IMR-90 (cell line): ENCODE results near the gene HAVCR2. TPM values are rescaled to one million over a fixed set of nuclear protein-coding genes. Genes with fewer than 3 reads are reported as not detected.

Experiments
- ATAC-seq: fragments of 200-7000 bp; cut with Tn5 transposase; 2 replicates; pipeline ENCODE4 v1.9.1; 2020; ENCODE audit warnings: low read depth, mild to moderate bottlenecking, moderate library complexity
- BruUV-seq: library from RNA; stranded (reverse); fragments of 400-500 nt; replicated peaks from 2 replicates; lab custom pipeline; 2021; lab: Mats Ljungman, UMichigan
- CTCF ChIA-PET: fragments of 300-600 bp; formaldehyde crosslinking; extraction: SDS; loops from one replicate; lab custom pipeline; 2021; ENCODE audit warnings: antibody characterized with exemption; lab: Yijun Ruan, JAX
- POLR2A ChIA-PET: fragments of 300-600 bp; sonication (Branson Sonifier 250); formaldehyde crosslinking; loops from one replicate; lab custom pipeline; 2022; ENCODE audit warnings: antibody characterized with exemption; ENCODE audit not compliant: unreplicated experiment; lab: Charles Lee
- DNase-seq: peaks from one replicate; pipeline ENCODE4 v3.0.0; 2013
- H2AFZ ChIP-seq: replicated peaks from 2 replicates; pipeline ENCODE3; 2013; ENCODE audit warnings: low read length, mild to moderate bottlenecking; ENCODE audit not compliant: poor library complexity
- H2AK5ac ChIP-seq: 2 replicates; pipeline ENCODE4 v1.6.1; 2013; ENCODE audit warnings: low read depth, low read length, inconsistent platforms
- H2AK9ac ChIP-seq: replicated peaks from 2 replicates; pipeline ENCODE3; 2013; ENCODE audit warnings: mild to moderate bottlenecking, low read depth, low read length, moderate library complexity; ENCODE audit not compliant: poor library complexity
- H2BK120ac ChIP-seq: 2 replicates; pipeline ENCODE4 v1.6.1; 2013; ENCODE audit warnings: low read depth, low read length, inconsistent platforms
- H2BK15ac ChIP-seq: 3 replicates; pipeline ENCODE4 v1.6.1; 2013; ENCODE audit warnings: low read depth, low read length, inconsistent platforms
- H2BK20ac ChIP-seq: 2 replicates; pipeline ENCODE4 v1.6.1; 2013; ENCODE audit warnings: low read depth, mild to moderate bottlenecking, inconsistent platforms, low read length, moderate library complexity
- H2BK5ac ChIP-seq: 2 replicates; pipeline ENCODE4 v1.6.1; 2013; ENCODE audit warnings: mild to moderate bottlenecking, low read depth, low read length, inconsistent platforms; ENCODE audit not compliant: poor library complexity, severe bottlenecking
- H3K14ac ChIP-seq: replicated peaks from 2 replicates; pipeline ENCODE4 v1.6.1; 2013; ENCODE audit warnings: low read depth, low read length, inconsistent platforms
- H3K18ac ChIP-seq: 2 replicates; pipeline ENCODE4 v1.6.1; 2013; ENCODE audit warnings: low read depth, low read length, control low read depth
- H3K23ac ChIP-seq: 2 replicates; pipeline ENCODE4 v1.6.1; 2013; ENCODE audit warnings: low read depth, low read length, inconsistent platforms
- H3K27ac ChIP-seq: 2 replicates; pipeline ENCODE4 v1.5.1; 2013; ENCODE audit warnings: mild to moderate bottlenecking, control low read depth, low read length; ENCODE audit not compliant: insufficient read depth
- H3K27me3 ChIP-seq: 2 replicates; pipeline ENCODE4 v1.6.1; 2013; ENCODE audit warnings: low read length; ENCODE audit not compliant: control insufficient read depth, insufficient read depth
- H3K36me3 ChIP-seq: 2 replicates; pipeline ENCODE4 v1.6.1; 2013; ENCODE audit warnings: low read length, mixed read lengths; ENCODE audit not compliant: control insufficient read depth, insufficient read depth
- H3K4ac ChIP-seq: 2 replicates; pipeline ENCODE4 v1.6.1; 2013; ENCODE audit warnings: low read depth, low read length, inconsistent platforms
- H3K4me1 ChIP-seq: 2 replicates; pipeline ENCODE4 v1.6.1; 2013; ENCODE audit warnings: low read length, mixed read lengths; ENCODE audit not compliant: control insufficient read depth, insufficient read depth
- H3K4me2 ChIP-seq: 2 replicates; pipeline ENCODE4 v1.6.1; 2013; ENCODE audit warnings: low read depth, mild to moderate bottlenecking, control low read depth, low read length, moderate library complexity
- H3K4me3 ChIP-seq: 2 replicates; pipeline ENCODE4 v1.5.1; 2013; ENCODE audit warnings: low read depth, mild to moderate bottlenecking, control low read depth, low read length, moderate library complexity; ENCODE audit not compliant: insufficient read depth
- H3K56ac ChIP-seq: 2 replicates; pipeline ENCODE4 v1.6.1; 2013; ENCODE audit warnings: low read length, inconsistent platforms; ENCODE audit not compliant: insufficient read depth; ENCODE audit errors: extremely low read depth
- H3K79me1 ChIP-seq, 2 experiments: 2 replicates each; pipeline ENCODE4 v1.6.1; 2013; ENCODE audit warnings: low read length in 2 of 2, inconsistent platforms in 1 of 2, low read depth in 1 of 2
- H3K9ac ChIP-seq: 2 replicates; pipeline ENCODE4 v1.6.1; 2013; ENCODE audit warnings: low read depth, low read length, control low read depth
- H3K9me1 ChIP-seq: 2 replicates; pipeline ENCODE4 v1.6.1; 2013; ENCODE audit warnings: low read length, inconsistent platforms; ENCODE audit not compliant: insufficient read depth
- H3K9me3 ChIP-seq: 2 replicates; pipeline ENCODE4 v1.6.1; 2013; ENCODE audit warnings: low read length; ENCODE audit not compliant: control insufficient read depth, insufficient read depth
- H4K20me1 ChIP-seq: 2 replicates; pipeline ENCODE4 v1.6.1; 2013; ENCODE audit warnings: low read length, inconsistent platforms; ENCODE audit not compliant: insufficient read depth
- H4K5ac ChIP-seq: 2 replicates; pipeline ENCODE4 v1.6.1; 2013; ENCODE audit warnings: mild to moderate bottlenecking, low read depth, low read length, control low read depth
- H4K8ac ChIP-seq, 2 experiments: 2 replicates each; pipeline ENCODE4 v1.6.1; 2013; ENCODE audit warnings: low read depth in 2 of 2, low read length in 2 of 2, control low read depth in 1 of 2, inconsistent platforms in 1 of 2
- H4K91ac ChIP-seq: 2 replicates; pipeline ENCODE4 v1.6.1; 2013; ENCODE audit warnings: low read depth, low read length, inconsistent platforms; ENCODE audit not compliant: insufficient read depth
- ELK1 ChIP-seq: fragments of 150-350 bp; IDR thresholded peaks from 2 replicates; pipeline ENCODE4 v1.6.1; 2016; ENCODE audit warnings: low read depth, mild to moderate bottlenecking, low read length, moderate library complexity, borderline replicate concordance
- FOS ChIP-seq: fragments of 150-350 bp; IDR thresholded peaks from 2 replicates; pipeline ENCODE4 v1.6.1; 2016; ENCODE audit warnings: low read depth, low read length
- WGBS, 2 experiments: methylation state at CpG; one replicate each; pipeline versions ENCODE4 v1.1.5 to v1.1.7; 2013; ENCODE audit warnings: missing lambda C conversion rate in 2 of 2; ENCODE audit not compliant: insufficient read length in 1 of 2; ENCODE audit errors: extremely low coverage in 2 of 2; 5-methylcytosine and 5-hydroxymethylcytosine counted together
- dilution Hi-C: fragments of 300-500 bp; cut with HindIII; formaldehyde crosslinking; loops from one replicate; pipeline ENCODE4 v1.14.3; 2018; ENCODE audit warnings: low sequenced_read_pairs; ENCODE audit not compliant: unreplicated experiment
- in situ Hi-C: fragments of 300-500 bp; cut with MboI; formaldehyde crosslinking; loops from 3 replicates; pipeline ENCODE4 v1.14.3; 2019; ENCODE audit warnings: low sequenced_read_pairs, inconsistent platforms, mixed read lengths
- intact Hi-C: fragments of 100-400 bp; cut with micrococcal nuclease; formaldehyde crosslinking; loops from 2 replicates; pipeline ENCODE4 v1.10.0; 2022
- polyA plus RNA-seq, 3 experiments: library from polyadenylated mRNA; depleted of rRNA; stranded (reverse); fragments of >200 nt; gene quantifications; 2 replicates each; pipeline ENCODE4 v1.2.3, GENCODE V29; 2012; ENCODE audit warnings: low replicate concordance in 1 of 3
- total RNA-seq: library from RNA; depleted of rRNA; stranded (reverse); fragments of >200 nt; gene quantifications from 2 replicates; pipeline ENCODE4 v1.2.3, GENCODE V29; 2012

Gene HAVCR2
- total and polyA plus RNA-seq, 2 of the 4 experiments (the other 2 are of a cell fraction), result under 0.01 to 0.07 TPM

GRCh38 chr5:157059093-157059539 is 49.7 kb downstream of the HAVCR2 start, which contains the start of gene HAVCR1:
Gene HAVCR1, minus strand, starts transcription at chr5:157059116. Its CDS starts 1,173 bp downstream, at chr5:157057943.
- in situ Hi-C loops, result no loop called here

More at GRCh38 chr5:157059093-157059539, 49.7 kb downstream of the HAVCR2 start, which contains the start of gene HAVCR1:
- Histone ChIP-seq H3K9ac (no peak within 1 kb of the TSS), H2BK5ac (no peak within 1 kb of the TSS), H3K56ac (no peak within 1 kb of the TSS), H3K9me1 (no peaks in the 10 kb centered on the region), H3K18ac (no peak within 1 kb of the TSS), H3K4ac (no peak within 1 kb of the TSS), H3K23ac (no peak within 1 kb of the TSS), H2AFZ (no peak within 1 kb of the TSS), H4K91ac (no peak within 1 kb of the TSS), H3K9me3 (0 out of 2 replicates have a peak, but pooled peaks cover 3% of the 10 kb centered on the region), H3K36me3 (no peaks in the 10 kb centered on the region), H3K79me1 (no peaks in the 10 kb centered on the region), H3K4me1 (no peaks in the 10 kb centered on the region), H2AK9ac (no peak within 1 kb of the TSS), H4K8ac (no peak within 1 kb of the TSS), H2BK15ac (no peak within 1 kb of the TSS), H3K14ac (no peak within 1 kb of the TSS), H3K4me3 (no peak within 1 kb of the TSS), H4K20me1 (no peaks in the 10 kb centered on the region), H2BK120ac (no peak within 1 kb of the TSS), H2AK5ac (no peak within 1 kb of the TSS), H4K5ac (no peak within 1 kb of the TSS), H3K4me2 (no peak within 1 kb of the TSS), H3K27me3 (no peaks in the 10 kb centered on the region), H3K27ac (no peak within 1 kb of the TSS), H2BK20ac (no peak within 1 kb of the TSS)
- no peak for ATAC-seq
- no CpG with 5 or more reads among the region's 9 CpGs for WGBS, 2 experiments
- BruUV-seq, result no TSS peak
- TF ChIP-seq FOS (no peak), ELK1 (no peak)
- DNase-seq, result no peak
- intact Hi-C loops (no loop called here), dilution Hi-C loops (no loop called here)
- ChIA-PET CTCF (interaction anchor here (0.5 kb wide), 1 partner anchor 67 kb away, joined by 3 read pairs; no protein-coding TSS in a partner anchor), POLR2A (no interaction called here)
